WTC11 (cell line): ENCODE measurements around the gene HENMT1.

Source experiments
- CREB1 ChIP-seq: sonication (generic); formaldehyde crosslinking; IDR thresholded peaks from 2 replicates; pipeline ENCODE4 v1.8.0; 2023; ENCODE audit warnings: mild to moderate bottlenecking, missing genetic modification reagents
- SMAD3 ChIP-seq: sonication (generic); formaldehyde crosslinking; IDR thresholded peaks from 2 replicates; pipeline ENCODE4 v1.8.0; 2022; ENCODE audit warnings: missing genetic modification reagents, mild to moderate bottlenecking, borderline replicate concordance
- TF ChIP-seq, protein P1 (sequence below): fragments of 200-600 bp; IDR thresholded peaks from 2 replicates; pipeline ENCODE4 v1.8.0; 2022; ENCODE audit warnings: antibody characterized with exemption

DNA sequence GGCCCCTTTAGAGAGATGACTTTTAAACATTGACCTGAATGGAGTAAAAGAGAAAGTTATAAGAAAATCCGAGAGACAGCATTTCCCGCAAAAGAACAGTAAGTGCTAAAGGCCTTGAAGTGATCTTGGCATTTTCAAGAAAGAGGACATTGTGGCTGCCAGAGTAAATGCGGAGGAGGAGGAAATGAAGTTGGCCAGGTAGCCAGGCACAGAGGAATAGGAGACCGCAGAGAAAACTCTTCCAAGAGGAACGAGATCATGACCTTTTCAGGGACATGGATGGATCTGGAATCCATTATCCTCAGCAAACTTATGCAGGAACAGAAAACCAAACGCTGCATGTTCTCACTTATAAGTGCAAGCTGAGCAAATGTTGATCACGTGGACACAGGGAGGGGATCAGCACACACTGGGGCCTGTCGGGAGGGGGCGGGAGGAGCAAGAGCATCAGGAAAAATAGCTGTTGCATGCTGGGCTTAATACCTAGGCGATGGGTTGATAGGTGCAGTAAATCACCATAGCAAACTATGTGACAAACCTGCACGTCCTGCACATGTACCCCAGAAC, 51.3 kb downstream of the HENMT1 start:
- TF ChIP-seq, protein P1, sequence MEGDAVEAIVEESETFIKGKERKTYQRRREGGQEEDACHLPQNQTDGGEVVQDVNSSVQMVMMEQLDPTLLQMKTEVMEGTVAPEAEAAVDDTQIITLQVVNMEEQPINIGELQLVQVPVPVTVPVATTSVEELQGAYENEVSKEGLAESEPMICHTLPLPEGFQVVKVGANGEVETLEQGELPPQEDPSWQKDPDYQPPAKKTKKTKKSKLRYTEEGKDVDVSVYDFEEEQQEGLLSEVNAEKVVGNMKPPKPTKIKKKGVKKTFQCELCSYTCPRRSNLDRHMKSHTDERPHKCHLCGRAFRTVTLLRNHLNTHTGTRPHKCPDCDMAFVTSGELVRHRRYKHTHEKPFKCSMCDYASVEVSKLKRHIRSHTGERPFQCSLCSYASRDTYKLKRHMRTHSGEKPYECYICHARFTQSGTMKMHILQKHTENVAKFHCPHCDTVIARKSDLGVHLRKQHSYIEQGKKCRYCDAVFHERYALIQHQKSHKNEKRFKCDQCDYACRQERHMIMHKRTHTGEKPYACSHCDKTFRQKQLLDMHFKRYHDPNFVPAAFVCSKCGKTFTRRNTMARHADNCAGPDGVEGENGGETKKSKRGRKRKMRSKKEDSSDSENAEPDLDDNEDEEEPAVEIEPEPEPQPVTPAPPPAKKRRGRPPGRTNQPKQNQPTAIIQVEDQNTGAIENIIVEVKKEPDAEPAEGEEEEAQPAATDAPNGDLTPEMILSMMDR: no peak
- TF ChIP-seq SMAD3 (CRISPR knock-in tag) (no peak), CREB1 (CRISPR knock-in tag) (no peak)
